Sigmoid colon (tissue), 7 donors: ENCODE data around the gene LUC7L3. TPM values are rescaled to one million over a fixed set of nuclear protein-coding genes. Genes with fewer than 3 reads are reported as not detected.
"Not testable (repeated sequence)": the region's sequence is repeated elsewhere in the genome, so short reads cannot be mapped to it uniquely, and the experiment has no call there.

ENCODE experiments used
- DNase-seq: peaks from one replicate; pipeline ENCODE4 v3.0.0-alpha.2; 2019
- H3K27ac ChIP-seq, 4 donors: fragments of 200-600 bp; sonication (generic); one replicate each; pipeline ENCODE4 v1.5.1; 2016 to 2019; ENCODE audit warnings: mild to moderate bottlenecking in 1 of 4
- H3K27me3 ChIP-seq, 3 donors: fragments of 200-600 bp; sonication (generic); one replicate each; pipeline ENCODE4 v1.5.1; 2019; ENCODE audit warnings: mild to moderate bottlenecking in 1 of 3
- H3K36me3 ChIP-seq, 4 donors: fragments of 200-600 bp; sonication (generic); one replicate each; pipeline ENCODE4 v1.5.1; 2016 to 2019
- H3K4me1 ChIP-seq, 4 donors: fragments of 200-600 bp; sonication (generic); one replicate each; pipeline ENCODE4 v1.5.1; 2017 to 2019
- H3K4me3 ChIP-seq, 4 donors: fragments of 200-600 bp; sonication (generic); one replicate each; pipeline ENCODE4 v1.5.1; 2017 to 2019; ENCODE audit warnings: mild to moderate bottlenecking in 2 of 4, moderate library complexity in 1 of 4
- H3K9me3 ChIP-seq, 4 donors: fragments of 200-600 bp in 3 of 4; sonication (generic) in 3 of 4; one replicate each; pipeline versions ENCODE4 v1.5.1 to v1.6.1; 2013 to 2019
- CTCF ChIP-seq, 4 experiments: fragments of 450-650 bp in 3 of 4; fragments of 200-600 bp in 1 of 4; IDR thresholded peaks; one replicate each; pipeline ENCODE4 v1.5.1; 2016 to 2019; ENCODE audit warnings: antibody characterized with exemption in 4 of 4, mild to moderate bottlenecking in 3 of 4, moderate library complexity in 2 of 4
- EP300 ChIP-seq, 4 donors: sonication (generic); formaldehyde crosslinking; IDR thresholded peaks; one replicate each; pipeline ENCODE4 v1.6.1; 2017; ENCODE audit warnings: antibody characterized with exemption in 4 of 4
- POLR2A ChIP-seq, 2 donors: fragments of 450-650 bp; IDR thresholded peaks; one replicate each; pipeline ENCODE4 v1.6.1; 2016; ENCODE audit warnings: antibody characterized with exemption in 2 of 2, mild to moderate bottlenecking in 2 of 2, moderate library complexity in 2 of 2
- POLR2AphosphoS5 ChIP-seq, 4 donors: sonication (generic); formaldehyde crosslinking; IDR thresholded peaks; one replicate each; pipeline ENCODE4 v1.6.1; 2017; ENCODE audit warnings: antibody characterized with exemption in 4 of 4
- WGBS, 2 donors: extraction: QIAGEN DNeasy Blood & Tissue Kit; methylation state at CpG; one replicate each; pipeline ENCODE4 v1.1.7; 2013; 5-methylcytosine and 5-hydroxymethylcytosine counted together
- intact Hi-C: fragments of 100-400 bp; cut with DNase I; formaldehyde crosslinking; loops from one replicate; pipeline ENCODE4 v1.15.1; 2023
- polyA plus RNA-seq, 3 donors: library from polyadenylated mRNA; stranded (reverse); fragments of 200-250 nt; gene quantifications; one replicate each; pipeline ENCODE4 v1.2.3, GENCODE V29; 2013
- total RNA-seq, 4 donors: library from RNA; depleted of rRNA; stranded (reverse); fragments of >200 nt; gene quantifications; one replicate each; pipeline ENCODE4 v1.1.0, GENCODE V29; 2016
- donor health status: healthy with polysubstance abuse.
- donor health status: Bipolar disorder and iron deficiency.
- donor health status: healthy.

Gene LUC7L3
- total and polyA plus RNA-seq, 7 donors: 43.2 to 188 (median 71.4) TPM

GRCh38 chr17:50675627-50676026, 43.8 kb upstream of the LUC7L3 start:
- intact Hi-C loops: no loop called here
- H3K9me3 ChIP-seq: no peaks in the 10 kb centered on the region
- H3K4me1 ChIP-seq: no peaks in the 10 kb centered on the region
- WGBS, 2 donors: 33 to 78% methylated on average over 7 of the region's 7 CpGs
- H3K27ac ChIP-seq: no peak overlapping the region
- no peaks in the 10 kb centered on the region for H3K27me3 ChIP-seq
- TF ChIP-seq POLR2A (IDR thresholded peaks at IDR 0.05): no peak
- no peak for TF ChIP-seq POLR2AphosphoS5 (IDR thresholded peaks at IDR 0.05)
- no peak for TF ChIP-seq CTCF (IDR thresholded peaks at IDR 0.05)
- TF ChIP-seq EP300 (IDR thresholded peaks at IDR 0.05): no peak
- H3K36me3 ChIP-seq: no peaks in the 10 kb centered on the region
- peak; percentile 60 for DNase-seq
- no peak overlapping the region for H3K4me3 ChIP-seq

- Histone ChIP-seq H3K27me3 (no peaks in the 10 kb centered on the region), H3K9me3 (no peaks in the 10 kb centered on the region), H3K36me3 (no peaks in the 10 kb centered on the region), H3K4me3 (no peak overlapping the region), H3K4me1 (peaks cover 0 to 6% (median 5%) of the 10 kb centered on the region in 4 donors), H3K27ac (no peak overlapping the region)
- DNase-seq: peak; percentile 56
- WGBS, 2 donors: 71 to 87% methylated on average over 24 of the region's 24 CpGs
- TF ChIP-seq POLR2AphosphoS5 (IDR thresholded peaks at IDR 0.05) (no peak), EP300 (IDR thresholded peaks at IDR 0.05) (no peak), POLR2A (IDR thresholded peaks at IDR 0.05) (no peak), CTCF (IDR thresholded peaks at IDR 0.05) (no peak)
- intact Hi-C loops: no loop called here
Measured at GRCh38 chr17:50676065-50676975, 43.1 kb upstream of the LUC7L3 start.

GRCh38 chr17:50677851-50678375, 41.5 kb upstream of the LUC7L3 start:
- 94% methylated on average over 12 of the region's 12 CpGs for WGBS, 2 donors
- Histone ChIP-seq H3K36me3 (no peaks in the 10 kb centered on the region), H3K9me3 (no peaks in the 10 kb centered on the region), H3K4me1 (peaks cover 0 to 12% (median 11%) of the 10 kb centered on the region in 4 donors), H3K27ac (no peak overlapping the region), H3K27me3 (no peaks in the 10 kb centered on the region), H3K4me3 (no peak overlapping the region)
- no peak for DNase-seq
- intact Hi-C loops: no loop called here
- TF ChIP-seq POLR2A (IDR thresholded peaks at IDR 0.05) (no peak), POLR2AphosphoS5 (IDR thresholded peaks at IDR 0.05) (no peak)

- Histone ChIP-seq H3K36me3 (no peaks in the 10 kb centered on the region), H3K4me1 (peaks cover 0 to 12% (median 11%) of the 10 kb centered on the region in 4 donors), H3K4me3 (no peak overlapping the region), H3K27me3 (no peaks in the 10 kb centered on the region), H3K27ac (no peak overlapping the region), H3K9me3 (no peaks in the 10 kb centered on the region)
- intact Hi-C loops: no loop called here
- TF ChIP-seq CTCF (IDR thresholded peaks at IDR 0.05): no peak
- no peak for TF ChIP-seq POLR2AphosphoS5 (IDR thresholded peaks at IDR 0.05)
- no peak for TF ChIP-seq EP300 (IDR thresholded peaks at IDR 0.05)
- TF ChIP-seq POLR2A (IDR thresholded peaks at IDR 0.05): no peak
- DNase-seq: no peak
- 93 to 94% methylated on average over 11 of the region's 11 CpGs for WGBS, 2 donors
Measured at GRCh38 chr17:50679008-50679544, 40.3 kb upstream of the LUC7L3 start.

GRCh38 chr17:50680126-50680525, 39.3 kb upstream of the LUC7L3 start:
- 95 to 97% methylated on average over 5 of the region's 5 CpGs for WGBS, 2 donors
- intact Hi-C loops: no loop called here
- DNase-seq: no peak
- H3K4me1 ChIP-seq: peaks cover 0 to 12% (median 11%) of the 10 kb centered on the region in 4 donors
- no peaks in the 10 kb centered on the region for H3K9me3 ChIP-seq
- H3K27ac ChIP-seq: no peak overlapping the region
- no peak for TF ChIP-seq POLR2A (IDR thresholded peaks at IDR 0.05)
- TF ChIP-seq CTCF (IDR thresholded peaks at IDR 0.05): no peak
- no peak for TF ChIP-seq POLR2AphosphoS5 (IDR thresholded peaks at IDR 0.05)
- TF ChIP-seq EP300 (IDR thresholded peaks at IDR 0.05): no peak
- H3K36me3 ChIP-seq: no peaks in the 10 kb centered on the region
- H3K27me3 ChIP-seq: no peaks in the 10 kb centered on the region
- no peak overlapping the region for H3K4me3 ChIP-seq

- DNase-seq: peak; percentile 55
- H3K4me1 ChIP-seq: peaks cover 0 to 16% (median 11%) of the 10 kb centered on the region in 4 donors
- WGBS, 2 donors: 60 to 68% methylated on average over 12 of the region's 12 CpGs
- H3K27ac ChIP-seq: peak overlapping the region in 2 of 4 donors; percentile 38 to 51
- intact Hi-C loops, H3K9me3 ChIP-seq, H3K27me3 ChIP-seq, H3K36me3 ChIP-seq, H3K4me3 ChIP-seq: not testable (repeated sequence)
Measured at GRCh38 chr17:50680543-50681262, 38.7 kb upstream of the LUC7L3 start.
